Ammon's horn (tissue), 1 donor: ENCODE results near the gene ASPSCR1.

Experiments used
- DNase-seq: peaks from one replicate; pipeline ENCODE4 v3.0.0-alpha.2; 2016; ENCODE audit warnings: low spot score

Gene ASPSCR1, protein sequence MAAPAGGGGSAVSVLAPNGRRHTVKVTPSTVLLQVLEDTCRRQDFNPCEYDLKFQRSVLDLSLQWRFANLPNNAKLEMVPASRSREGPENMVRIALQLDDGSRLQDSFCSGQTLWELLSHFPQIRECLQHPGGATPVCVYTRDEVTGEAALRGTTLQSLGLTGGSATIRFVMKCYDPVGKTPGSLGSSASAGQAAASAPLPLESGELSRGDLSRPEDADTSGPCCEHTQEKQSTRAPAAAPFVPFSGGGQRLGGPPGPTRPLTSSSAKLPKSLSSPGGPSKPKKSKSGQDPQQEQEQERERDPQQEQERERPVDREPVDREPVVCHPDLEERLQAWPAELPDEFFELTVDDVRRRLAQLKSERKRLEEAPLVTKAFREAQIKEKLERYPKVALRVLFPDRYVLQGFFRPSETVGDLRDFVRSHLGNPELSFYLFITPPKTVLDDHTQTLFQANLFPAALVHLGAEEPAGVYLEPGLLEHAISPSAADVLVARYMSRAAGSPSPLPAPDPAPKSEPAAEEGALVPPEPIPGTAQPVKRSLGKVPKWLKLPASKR

GRCh38 chr17:81977211-81977808 is at the start of gene ASPSCR1:
TSS of gene ASPSCR1 (plus strand) at chr17:81977629. CDS start at chr17:81977647, 18 bp downstream.
- peak; percentile 92 for DNase-seq

DNA sequence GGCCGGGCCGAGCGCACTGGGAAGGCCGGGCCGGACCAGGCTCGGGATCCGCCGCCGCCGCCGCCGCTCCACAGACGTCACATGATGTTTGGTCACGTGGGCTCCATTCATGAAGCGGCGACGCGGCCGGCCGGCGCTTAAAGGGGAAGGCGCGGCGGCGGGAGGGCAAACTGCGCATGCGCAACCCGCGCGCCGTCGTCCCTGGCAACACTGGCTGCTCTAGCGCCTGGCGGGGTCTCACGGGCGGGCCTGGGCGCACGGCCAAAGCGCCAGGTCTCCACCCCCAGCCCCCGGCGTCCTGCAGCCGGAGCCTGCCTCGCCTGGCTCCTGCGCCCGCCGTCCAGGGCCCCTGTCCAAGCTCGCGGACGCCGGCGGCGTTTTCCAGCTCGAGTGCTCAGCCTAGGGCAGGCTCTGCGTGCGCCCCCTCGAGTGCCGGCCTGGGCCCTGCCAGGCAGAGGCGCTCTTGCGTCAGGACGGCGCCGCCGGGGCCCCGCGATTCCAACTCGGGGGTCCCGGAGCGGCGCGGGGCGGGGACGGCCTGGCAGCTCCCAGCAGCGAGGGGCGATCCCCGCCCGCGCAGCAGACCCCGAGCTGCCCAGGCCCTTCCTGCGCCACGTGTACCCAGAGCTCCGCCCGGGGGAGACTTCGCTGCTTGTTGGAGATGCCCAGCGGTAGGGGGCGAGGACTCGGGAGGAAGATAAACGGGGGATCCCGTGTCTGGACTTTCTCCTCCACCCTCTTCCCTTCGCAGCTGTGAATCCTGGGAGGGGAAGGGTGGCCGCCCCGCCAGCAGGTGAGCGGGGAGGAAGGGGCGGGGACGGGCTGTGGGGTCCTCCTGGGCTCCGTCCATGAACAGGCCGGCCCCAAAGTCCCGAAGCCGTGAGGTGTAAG is 49.5 kb upstream of the ASPSCR1 start, which contains the start of gene MAFG:
MAFG (minus strand) TSS at position 83 of the 891 bp plus-strand sequence. CDS start 4,550 bp downstream, outside the sequence.
- peak; percentile 96 for DNase-seq

DNA sequence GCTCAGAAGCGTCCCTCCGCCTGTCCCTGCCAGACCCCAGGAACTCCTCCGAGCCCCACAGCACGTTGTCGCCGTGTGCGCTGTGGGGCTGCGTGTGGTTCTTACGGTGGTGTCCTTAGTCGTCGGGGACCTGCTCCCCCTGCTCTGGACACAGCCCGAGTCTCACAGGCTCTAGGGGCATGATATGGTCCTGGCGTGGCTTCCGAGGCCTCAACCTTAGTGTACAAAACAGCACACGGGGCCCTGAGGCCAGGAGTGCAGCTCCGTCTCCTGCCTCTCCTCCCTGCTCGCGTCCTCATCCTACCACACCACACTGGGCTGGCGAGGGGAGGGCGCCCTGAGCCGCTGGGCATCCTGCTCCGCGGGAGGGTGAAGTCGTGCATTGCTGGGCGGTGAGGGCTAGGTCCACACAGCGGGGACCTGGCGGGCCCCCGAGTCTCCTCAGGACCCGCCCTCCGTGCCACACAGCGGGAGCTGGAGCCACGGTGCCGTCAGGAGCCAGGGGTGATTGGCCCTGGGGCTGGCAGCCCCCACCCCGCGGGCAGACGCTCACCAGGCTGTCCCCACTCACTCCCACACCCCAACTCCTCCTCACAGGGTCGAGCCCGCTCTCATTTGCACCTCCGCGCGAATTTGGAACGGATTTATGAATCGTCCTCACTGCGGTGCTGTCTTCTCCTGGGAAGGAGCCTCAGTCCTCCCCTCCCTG is 48.7 kb upstream of the ASPSCR1 start:
- no peak for DNase-seq

- DNase-seq, result no peak
Observed at GRCh38 chr17:81929253-81930141, 47.9 kb upstream of the ASPSCR1 start.

DNA sequence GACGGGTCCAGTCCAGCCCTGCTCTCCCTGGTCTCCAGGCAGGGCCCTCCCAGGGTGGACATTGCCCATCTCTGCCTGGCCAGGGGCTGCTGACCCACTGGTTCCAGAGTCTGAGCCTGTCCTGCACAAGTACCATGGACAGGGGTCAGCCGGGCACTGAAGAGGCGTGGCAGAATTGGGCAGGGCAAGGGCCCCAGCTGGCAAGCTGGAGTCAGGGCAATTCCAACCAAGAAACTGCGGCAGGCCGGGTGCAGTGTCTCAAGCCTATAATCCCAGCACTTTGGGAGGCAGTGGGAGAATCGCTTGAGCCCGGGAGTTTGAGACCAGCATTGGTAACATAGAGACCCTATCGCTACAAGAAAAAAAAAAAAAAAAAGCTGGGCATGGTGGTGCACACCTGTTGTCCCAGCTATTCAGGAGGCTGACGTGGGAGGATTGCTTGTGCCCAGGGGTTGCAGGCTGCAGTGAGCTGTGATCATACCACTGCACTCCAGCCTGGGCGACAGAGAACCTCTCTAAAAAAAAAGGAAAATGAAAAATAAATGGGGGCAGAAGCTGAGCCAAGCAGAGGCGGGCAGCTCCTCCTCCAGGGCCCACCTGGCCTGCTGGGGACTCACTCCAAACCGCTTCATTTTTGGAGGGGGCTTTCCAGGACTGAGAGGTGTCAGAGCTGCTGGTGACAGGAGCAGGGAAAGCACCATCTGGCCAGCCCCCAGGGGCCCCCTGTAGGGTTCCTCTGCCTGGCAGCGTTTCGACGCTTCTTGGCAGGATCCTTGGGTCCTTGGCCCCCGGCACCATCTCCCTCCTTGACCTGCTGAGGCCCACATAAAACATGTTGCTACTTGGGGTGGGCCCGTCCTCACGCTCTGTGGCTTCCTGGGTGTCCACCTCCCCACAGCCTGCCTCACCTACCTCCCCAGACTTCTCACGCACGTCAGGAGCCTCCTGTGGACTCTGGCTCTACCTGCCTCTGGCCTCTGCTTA is 47.0 kb upstream of the ASPSCR1 start:
- no peak for DNase-seq

DNA sequence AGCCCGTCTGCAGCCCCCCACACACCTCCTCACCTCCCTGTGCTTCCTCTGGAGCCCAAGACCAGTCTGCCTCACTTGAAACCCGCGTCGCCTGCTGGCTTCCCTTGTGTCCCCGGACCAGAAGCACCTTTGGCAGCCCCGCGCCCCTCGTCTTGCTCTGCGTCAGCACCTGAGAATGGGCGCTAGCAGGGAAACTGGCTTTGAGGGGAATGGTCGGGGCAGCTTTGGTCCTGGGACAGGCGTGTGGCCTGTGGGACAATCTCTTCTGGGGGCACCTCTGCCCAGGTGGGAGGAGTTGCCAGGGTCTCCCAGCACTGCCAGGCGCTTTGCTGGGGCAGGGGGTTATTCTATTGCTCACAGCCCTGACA is 46.3 kb upstream of the ASPSCR1 start:
- DNase-seq, result no peak

DNA sequence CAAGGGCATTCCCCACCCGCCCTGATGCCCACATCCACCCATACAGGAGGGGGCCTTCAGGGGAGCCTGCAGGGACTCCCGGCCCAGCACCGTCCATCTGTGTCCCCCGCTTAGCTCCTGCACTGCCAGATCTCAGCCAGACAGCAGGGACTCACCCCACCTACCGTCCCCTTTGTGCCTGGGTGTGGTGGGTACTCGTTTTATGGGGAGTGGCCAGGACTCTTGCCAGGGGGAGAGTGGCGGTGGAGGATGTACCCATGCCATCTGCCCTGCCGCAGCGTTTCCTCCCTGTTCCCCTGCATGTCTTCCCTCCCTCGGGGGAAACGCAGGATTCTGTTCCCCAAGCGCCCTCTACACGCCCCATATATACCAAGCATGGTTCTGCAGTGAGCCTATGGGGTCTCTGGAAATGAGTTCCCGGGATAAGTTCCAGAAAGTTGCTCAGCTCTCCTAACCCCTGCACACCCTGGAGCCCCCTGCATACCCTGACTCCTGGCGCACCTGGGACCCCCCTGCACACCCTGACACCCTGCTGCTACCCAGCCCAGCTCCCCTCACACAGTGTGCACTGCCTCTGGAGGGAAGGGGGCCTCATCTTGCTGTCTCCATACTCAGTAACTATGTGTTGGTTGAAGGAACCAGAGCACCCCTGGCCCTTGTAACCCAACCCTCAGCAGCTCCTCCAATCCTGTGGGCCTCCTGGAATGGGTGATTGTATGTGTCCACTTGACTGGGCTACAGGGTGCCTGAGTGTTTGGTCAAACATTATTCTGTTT is 45.7 kb upstream of the ASPSCR1 start:
- DNase-seq, result no peak

DNA sequence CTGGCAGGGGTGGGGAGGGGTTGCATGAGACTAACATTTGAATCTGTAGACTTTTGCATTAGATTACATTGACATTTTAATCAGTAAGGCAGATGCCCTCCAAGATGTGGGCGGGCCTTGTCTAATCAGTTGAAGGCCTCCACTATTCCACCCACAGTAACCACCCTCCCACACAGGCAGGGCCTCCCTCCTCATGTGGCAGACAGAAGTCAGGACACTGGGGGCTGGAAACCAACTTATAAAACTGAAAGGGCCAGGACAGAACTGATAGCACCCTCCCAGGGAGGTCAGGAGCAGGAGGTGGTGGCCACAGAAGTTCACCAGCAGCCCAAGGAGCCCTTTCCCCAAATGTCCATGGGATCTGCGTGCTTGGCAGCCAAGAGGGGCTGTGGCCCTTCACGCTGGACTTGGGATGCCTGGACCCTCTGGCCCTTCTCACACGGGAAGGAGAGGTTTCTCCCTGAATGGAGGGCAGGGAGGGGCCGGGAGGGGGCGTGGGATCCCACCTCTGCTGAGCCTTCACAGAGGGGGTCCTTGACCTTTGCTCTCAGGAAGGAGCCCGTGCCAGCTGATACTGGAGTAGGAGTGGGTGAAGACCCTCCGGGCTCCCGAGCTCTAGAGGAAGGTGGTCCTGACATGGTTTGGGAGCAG is 45.0 kb upstream of the ASPSCR1 start:
- DNase-seq, result no peak

DNA sequence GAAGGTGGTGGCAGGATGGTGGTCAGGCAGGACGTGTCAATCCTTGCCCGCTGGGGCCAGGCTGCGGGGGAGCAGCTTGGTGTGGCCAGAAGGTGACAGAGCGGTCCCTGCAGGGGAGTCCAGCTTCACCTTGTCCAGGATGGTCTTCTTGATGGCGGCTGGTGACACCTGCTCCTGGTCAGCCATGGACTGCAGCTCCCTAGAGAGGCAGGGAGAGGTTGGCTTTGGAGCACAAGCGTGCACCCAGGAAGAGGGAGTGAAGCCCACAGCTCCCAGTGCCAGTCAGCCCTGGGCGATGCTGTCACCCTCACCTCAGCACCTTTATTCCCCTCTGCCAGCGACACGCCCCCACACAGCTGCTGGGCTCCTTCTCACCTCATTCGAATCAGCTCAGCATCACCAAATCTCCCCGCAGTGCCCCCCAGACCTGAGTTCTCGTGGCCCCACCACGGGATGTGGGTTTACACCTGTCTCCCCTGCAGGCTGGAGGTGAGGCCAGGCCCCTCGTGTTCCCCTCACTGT is 44.2 kb upstream of the ASPSCR1 start:
- no peak for DNase-seq

DNA sequence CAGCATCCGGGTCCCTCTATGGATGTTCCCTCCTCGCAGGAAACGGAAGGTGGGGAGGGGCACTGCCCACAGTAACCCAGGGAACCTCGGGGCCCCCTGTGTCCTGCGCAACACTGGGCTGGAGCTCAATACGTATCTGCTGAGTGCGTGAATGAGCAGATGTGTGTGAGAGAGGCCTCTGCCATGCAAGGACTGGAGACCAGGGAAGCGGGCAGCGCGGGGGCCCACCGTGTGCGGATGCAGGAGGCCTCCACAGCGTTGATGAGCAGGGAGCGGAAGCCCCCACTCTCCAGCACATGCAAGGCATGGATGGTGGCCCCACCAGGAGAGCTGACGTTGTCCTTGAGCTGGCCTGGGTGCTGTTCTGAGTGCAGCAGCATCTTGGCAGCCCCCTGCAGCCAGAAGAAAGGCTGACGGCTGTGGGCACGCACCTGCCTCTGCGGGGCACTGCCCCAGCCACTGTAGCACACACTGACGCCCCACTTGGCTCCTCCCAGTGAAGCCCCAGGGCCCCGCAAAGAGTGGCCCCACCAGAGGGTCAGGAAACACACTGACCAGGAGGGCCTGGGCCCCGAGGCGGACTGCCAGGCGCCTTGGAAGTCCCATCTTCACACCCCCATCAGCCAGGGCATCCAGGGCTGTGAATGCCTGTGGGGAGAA is 43.2 kb upstream of the ASPSCR1 start:
- DNase-seq, result no peak

DNA sequence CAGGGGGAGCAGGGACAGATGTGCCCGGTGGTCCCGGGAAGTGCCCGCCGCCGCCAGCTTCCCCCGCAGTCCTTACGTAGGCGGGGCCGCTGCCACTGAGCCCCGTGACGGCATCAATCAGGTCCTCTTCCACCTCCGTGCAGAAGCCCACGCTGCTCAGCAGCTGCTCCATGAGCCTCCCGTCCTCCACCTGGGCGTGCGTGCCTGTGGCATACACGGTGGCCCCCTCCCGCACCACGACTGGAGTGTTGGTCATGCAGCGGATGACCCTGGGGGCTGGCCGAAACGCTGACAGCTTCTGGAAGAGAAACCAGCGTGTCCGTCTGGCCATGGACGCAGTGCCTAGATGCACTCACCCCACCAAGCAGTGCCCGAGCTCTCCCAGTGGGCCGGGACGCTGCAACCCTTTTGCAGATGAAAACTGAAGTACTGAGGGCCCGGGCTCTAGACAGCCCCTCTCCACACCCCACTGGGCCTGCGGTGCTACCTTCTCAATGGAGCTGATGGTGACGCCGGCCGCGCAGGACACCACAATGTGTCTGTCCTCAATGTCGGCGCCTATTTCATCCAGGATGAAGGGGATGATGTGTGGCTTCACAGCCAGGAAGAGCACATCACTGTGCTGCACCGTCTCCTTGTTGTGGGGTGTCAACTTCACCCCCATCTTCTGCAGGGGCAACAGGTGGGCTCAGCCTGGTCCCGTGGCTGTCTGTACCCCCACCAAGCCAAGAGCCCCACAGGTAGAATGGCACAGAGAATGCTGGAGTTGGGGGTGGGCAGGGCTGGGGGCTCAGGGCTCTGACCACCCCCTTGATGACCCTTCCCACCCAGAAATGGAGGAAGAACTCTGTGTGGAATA is 42.4 kb upstream of the ASPSCR1 start:
- no peak for DNase-seq

DNA sequence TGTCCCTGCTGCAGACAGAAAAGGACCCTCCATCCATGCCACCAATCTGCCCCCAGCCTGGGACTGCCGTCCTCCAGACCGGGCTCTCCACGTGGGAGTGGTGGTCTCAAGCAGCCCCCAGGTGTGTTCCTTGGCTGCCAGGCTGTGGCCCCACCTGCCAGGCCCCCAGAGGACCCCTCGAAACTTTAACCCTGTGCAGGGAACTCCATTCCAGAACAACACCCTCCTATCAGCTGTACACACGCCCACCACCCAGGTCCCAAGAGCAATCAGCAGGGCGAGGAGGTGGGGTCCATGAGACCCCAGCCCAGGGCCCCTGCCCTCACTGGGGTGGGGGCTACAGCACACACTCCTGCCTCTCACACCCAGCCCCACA is 41.7 kb upstream of the ASPSCR1 start:
- no peak for DNase-seq

GRCh38 chr17:81939218-81939617 is 38.2 kb upstream of the ASPSCR1 start:
- DNase-seq, result no peak

DNA sequence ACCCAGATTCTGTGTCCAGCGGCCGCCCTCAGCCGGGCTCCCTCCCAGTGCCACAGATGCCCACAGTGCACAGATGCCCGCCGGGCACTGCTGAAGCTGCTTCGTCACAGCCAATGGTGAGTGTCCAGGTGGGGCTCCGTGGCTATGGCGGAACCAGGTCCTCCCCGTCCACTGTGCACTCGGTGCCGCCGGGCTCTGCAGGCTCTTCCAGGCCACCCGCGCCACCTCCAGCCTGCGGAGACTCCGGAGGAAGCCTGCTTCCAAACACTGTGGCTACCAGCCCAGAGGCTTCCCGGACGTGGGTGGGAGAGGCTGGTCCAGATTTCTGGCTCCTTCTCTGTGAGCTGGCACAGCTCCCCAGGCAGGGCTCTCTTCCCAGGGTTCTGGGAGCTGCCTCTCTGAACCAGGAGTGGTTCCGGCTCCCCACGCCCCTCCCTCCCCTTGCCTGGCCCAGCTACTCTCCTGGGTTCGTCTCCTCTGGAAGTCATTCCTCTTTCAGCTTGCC is 37.5 kb upstream of the ASPSCR1 start:
- DNase-seq, result peak; percentile 67

GRCh38 chr17:81940538-81941483 is 36.6 kb upstream of the ASPSCR1 start:
- DNase-seq, result no peak
